MG63 (cell line): ENCODE results near the gene LIFR. TPM values are rescaled to one million over a fixed set of nuclear protein-coding genes. Genes with fewer than 3 reads are reported as not detected.

ENCODE experiments used
- DNase-seq: peaks from one replicate; pipeline ENCODE4 v3.0.0-alpha.2; 2020
- H3K27me3 ChIP-seq: fragments of 250-450 bp; sonication (Bioruptor Pico); 2 replicates; pipeline ENCODE4 v1.5.1; 2020; ENCODE audit warnings: mild to moderate bottlenecking, moderate library complexity
- H3K36me3 ChIP-seq: fragments of 250-450 bp; sonication (Bioruptor Pico); 2 replicates; pipeline ENCODE4 v1.5.1; 2020; ENCODE audit warnings: mild to moderate bottlenecking, moderate library complexity
- H3K4me3 ChIP-seq: fragments of 250-450 bp; sonication (Bioruptor Pico); 2 replicates; pipeline ENCODE4 v1.5.1; 2020; ENCODE audit warnings: mild to moderate bottlenecking, moderate library complexity
- H3K9me3 ChIP-seq: fragments of 250-450 bp; sonication (Bioruptor Pico); 2 replicates; pipeline ENCODE4 v1.5.1; 2020; ENCODE audit warnings: mild to moderate bottlenecking, moderate library complexity
- total RNA-seq: library from RNA; depleted of rRNA; stranded (reverse); fragments of >200 nt; shearing (Covaris generic); gene quantifications from 2 replicates; pipeline ENCODE4 v1.2.3, GENCODE V29; 2014; ENCODE audit warnings: low replicate concordance

Gene LIFR
- total RNA-seq, 1 experiment from 2014 or later: 6.8 TPM

DNA sequence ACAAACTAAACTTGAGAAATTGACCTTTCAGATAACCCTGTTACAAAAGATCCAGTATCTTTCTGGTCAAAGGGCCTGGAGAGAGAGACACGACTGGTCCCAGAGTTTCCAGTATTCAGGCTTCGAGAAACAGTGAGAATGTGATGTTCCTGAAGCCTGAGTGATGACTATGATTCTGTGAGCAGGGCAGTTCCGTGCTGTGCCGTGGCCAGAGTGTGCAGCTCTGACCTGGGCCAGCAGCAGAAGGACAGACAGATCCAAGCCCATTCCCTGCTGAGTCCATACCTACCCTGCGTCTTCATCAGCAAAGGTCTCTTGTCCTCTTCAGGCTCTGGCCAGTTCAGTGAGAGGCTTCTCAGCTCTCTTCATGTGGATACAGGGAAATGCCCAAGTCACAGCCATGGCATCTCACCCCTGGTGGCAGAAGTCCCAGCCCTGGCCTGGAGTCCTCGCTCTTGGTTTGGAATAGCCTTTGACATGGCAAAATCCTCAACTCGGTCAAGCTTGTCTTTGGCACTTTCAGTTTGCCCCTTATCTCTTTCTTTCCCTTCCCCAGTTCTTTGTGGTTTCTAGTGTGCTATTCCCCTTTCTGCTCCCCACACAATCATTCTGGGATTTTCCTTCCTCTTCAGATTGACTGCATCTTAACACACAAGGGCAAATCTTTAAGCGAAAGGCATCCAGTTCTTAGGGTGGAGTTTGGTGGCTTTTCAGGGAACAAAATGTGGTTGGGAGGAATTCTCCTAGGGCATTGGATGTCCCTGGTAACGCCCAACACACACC is 107.7 kb downstream of the LIFR start:
- Histone ChIP-seq H3K9me3 (no peaks in the 10 kb centered on the region), H3K4me3 (no peak overlapping the region), H3K36me3 (no peaks in the 10 kb centered on the region), H3K27me3 (no peaks in the 10 kb centered on the region)
- DNase-seq: no peak

DNA sequence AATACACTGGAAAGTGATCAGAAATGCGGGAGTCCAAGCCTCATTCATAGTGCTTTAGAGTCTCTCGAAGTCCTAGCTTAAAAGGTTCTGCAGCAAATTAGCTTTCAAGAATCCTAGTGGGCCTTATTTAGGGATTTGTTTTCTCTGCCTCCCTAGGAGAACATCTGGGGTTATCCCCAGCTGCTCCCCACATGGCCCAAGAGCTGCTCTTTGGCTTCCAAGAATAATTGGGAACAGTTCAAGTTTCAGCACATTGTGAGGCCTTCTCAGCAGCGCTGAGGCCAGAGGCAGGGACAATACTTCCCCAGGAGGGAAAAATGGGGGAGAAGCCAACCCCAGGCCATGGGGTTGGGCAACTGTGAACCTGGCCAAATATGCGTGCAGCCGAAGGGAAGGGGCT is 108.7 kb downstream of the LIFR start:
- no peaks in the 10 kb centered on the region for H3K27me3 ChIP-seq
- H3K4me3 ChIP-seq: no peak overlapping the region
- DNase-seq: no peak
- H3K9me3 ChIP-seq: no peaks in the 10 kb centered on the region
- H3K36me3 ChIP-seq: no peaks in the 10 kb centered on the region

DNA sequence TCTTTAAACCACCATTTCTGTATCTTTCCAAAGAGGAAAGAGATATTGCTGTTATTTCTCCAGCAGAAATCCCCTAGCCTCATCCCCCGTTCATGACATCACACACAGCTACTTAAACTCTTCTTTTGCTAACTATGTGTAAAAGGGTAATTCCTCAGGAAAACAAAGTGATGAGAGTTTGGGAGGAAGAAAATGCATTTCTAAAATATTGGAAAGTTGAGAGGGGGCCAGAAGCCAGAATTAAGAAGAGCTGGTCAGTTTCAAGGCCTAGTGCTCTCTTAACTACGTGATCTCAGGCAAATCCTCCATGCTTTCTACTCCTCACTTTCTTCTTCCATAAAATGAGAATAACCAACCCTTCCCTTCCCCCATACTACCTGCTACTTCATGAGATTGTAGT is 109.4 kb downstream of the LIFR start:
- Histone ChIP-seq H3K27me3 (no peaks in the 10 kb centered on the region), H3K4me3 (no peak overlapping the region), H3K9me3 (no peaks in the 10 kb centered on the region), H3K36me3 (no peaks in the 10 kb centered on the region)
- DNase-seq: no peak

DNA sequence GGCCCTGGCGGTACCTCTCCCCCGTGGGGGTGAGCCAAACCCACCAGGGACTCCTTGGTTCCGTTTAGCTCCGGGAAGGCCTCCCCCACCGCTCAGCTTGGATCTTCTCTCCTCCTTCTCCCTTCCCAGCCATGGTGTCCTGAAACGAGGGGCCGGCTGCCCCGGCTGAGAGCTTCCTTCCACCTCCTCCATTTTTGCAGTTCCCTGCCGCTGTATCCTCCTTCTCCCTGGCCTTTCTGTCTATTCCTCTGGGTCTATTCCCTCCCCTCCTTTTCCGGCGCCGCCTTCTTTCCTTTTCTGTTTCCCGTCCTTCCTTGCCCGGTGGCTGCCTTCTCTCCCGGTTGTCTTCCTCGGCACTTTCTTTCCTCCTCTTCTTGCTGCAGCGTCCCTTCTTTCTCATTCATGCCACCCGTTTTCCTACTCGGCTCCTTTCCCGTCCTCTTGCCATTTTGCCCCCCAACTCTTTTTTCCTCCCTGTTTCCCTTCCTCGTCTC is 110.4 kb downstream of the LIFR start:
- Histone ChIP-seq H3K4me3 (no peak overlapping the region), H3K36me3 (no peaks in the 10 kb centered on the region), H3K27me3 (no peaks in the 10 kb centered on the region), H3K9me3 (no peaks in the 10 kb centered on the region)
- DNase-seq: no peak

DNA sequence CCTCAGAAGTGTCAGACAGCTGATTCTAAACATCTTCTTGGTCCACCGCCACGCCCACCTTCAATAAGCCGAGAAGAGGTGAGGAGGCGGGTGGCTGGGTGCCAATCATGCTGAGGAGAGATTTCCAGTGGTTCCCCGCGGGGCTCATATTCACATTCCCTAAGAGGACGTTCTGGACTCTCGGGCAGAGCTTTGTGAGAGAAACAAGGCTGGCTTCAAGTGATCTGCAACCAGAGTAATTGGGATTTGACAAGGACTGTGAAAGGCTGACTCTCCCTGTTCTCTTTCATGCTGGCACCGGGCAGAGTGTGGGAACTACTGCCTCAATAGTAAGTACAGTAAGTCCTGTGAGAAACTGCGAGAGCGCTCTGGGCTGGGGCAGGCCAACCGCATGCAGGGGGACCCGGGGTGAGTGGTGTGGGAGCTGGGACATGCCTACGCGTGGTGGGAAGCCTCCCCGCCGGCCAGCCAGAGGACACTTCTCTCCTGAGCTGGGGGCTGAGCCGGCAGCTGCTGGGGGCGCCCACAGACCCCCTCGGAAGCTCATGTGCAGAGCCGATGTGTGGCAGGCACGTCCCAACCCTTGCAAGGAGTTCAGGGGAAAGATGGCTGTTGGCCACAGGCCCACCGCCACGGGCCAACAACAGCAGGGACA is 110.9 kb downstream of the LIFR start:
- H3K27me3 ChIP-seq: no peaks in the 10 kb centered on the region
- DNase-seq: no peak

DNA sequence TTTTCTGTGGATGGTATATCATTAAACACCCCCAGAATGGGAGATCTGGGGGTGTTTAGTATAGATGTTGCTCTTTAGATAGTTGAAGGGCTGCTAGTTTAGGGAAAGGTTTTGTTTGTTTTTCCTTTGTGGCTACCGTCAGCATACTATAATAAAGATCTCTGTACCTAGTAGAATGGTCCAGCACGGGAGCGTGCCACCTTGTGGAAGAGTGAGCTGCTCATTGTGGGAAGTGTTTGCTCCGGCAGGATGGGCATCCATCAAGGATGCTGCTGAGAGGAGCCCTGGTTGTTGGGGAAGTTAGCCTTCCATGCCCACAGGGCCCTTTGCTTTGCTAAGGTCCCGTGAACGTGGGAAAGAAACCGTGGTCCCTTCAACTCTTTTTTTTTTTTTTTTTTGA is 113.1 kb downstream of the LIFR start:
- Histone ChIP-seq H3K4me3 (no peak overlapping the region), H3K27me3 (no peaks in the 10 kb centered on the region), H3K36me3 (no peaks in the 10 kb centered on the region), H3K9me3 (no peaks in the 10 kb centered on the region)
- DNase-seq: no peak

More for the DNA sequence above, 110.9 kb downstream of the LIFR start:
- no peaks in the 10 kb centered on the region for H3K9me3 ChIP-seq
- no peaks in the 10 kb centered on the region for H3K36me3 ChIP-seq
- no peak overlapping the region for H3K4me3 ChIP-seq

DNA sequence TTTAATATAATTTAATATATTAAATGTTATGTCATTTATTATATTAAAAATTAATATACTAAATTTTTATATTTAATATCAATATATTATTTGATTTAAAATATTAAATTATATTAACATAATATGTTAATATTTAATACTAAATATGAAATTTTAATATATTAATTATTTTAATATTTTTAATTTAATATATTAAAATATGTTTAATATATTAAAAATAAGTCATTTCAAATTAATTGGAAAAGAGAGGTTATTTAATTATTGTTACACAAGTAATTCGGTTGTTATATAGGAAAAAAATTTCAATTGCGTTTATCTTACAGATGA is 114.2 kb downstream of the LIFR start:
- DNase-seq: no peak
- Histone ChIP-seq H3K4me3 (no peak overlapping the region), H3K27me3 (no peaks in the 10 kb centered on the region), H3K36me3 (no peaks in the 10 kb centered on the region), H3K9me3 (no peaks in the 10 kb centered on the region)

DNA sequence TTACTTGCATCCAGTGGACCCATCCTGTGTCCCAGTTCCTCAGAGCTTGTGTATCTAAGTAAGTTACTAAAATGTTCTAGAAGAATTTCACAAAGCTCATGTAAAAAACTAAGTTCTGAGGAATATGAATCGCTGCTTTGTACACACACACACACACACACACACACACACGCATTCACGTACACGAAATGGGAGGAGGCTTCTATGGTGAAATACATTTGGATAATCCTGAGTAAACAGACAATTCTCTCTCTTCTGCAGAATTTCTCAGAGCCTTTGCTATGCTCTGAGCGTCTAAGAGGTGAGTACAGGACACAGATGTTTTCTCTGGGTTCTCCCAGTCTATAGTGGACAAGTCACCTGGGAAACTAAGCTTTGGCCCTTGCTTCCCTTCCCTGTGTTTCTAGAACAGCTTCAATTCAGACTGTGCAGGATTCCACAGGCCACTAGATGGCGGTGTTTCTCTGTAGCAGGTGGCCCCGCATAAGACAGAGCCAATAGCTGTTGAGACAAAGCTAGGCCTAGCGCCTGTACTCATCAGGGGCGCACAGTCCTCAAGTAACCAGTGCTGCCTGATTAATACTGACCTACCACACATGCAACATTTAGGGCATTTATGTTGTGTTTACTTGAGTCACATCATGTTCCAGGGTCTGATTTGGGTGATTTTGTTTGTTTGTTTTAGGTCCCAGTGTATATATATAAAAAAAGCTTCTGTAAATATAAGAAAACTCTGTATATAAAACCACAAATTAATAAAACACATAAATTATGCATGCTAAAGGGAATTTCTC is 114.8 kb downstream of the LIFR start:
- Histone ChIP-seq H3K27me3 (no peaks in the 10 kb centered on the region), H3K9me3 (no peaks in the 10 kb centered on the region), H3K36me3 (no peaks in the 10 kb centered on the region), H3K4me3 (no peak overlapping the region)
- DNase-seq: peak; percentile 78

DNA sequence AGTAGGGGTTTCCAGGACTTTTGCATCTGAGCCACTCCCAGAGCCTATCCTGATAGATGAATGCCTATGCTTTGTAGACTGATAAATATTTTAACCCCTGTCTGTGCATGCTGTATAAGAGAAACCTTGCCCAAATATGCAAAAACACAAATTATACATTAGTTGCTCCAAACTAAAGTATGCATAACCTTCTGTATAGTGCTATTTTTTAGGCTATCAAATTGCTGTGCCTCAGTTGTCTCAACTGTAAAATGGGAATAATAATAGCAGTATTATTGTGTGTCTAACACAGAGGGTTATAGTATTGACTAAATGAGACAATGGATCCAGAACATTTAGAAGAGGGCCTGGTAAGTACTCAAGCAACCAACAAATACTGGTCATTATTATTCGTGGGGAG is 117.7 kb downstream of the LIFR start:
- no peak overlapping the region for H3K4me3 ChIP-seq
- no peak for DNase-seq
- no peaks in the 10 kb centered on the region for H3K36me3 ChIP-seq
- no peaks in the 10 kb centered on the region for H3K9me3 ChIP-seq
- no peaks in the 10 kb centered on the region for H3K27me3 ChIP-seq

DNA sequence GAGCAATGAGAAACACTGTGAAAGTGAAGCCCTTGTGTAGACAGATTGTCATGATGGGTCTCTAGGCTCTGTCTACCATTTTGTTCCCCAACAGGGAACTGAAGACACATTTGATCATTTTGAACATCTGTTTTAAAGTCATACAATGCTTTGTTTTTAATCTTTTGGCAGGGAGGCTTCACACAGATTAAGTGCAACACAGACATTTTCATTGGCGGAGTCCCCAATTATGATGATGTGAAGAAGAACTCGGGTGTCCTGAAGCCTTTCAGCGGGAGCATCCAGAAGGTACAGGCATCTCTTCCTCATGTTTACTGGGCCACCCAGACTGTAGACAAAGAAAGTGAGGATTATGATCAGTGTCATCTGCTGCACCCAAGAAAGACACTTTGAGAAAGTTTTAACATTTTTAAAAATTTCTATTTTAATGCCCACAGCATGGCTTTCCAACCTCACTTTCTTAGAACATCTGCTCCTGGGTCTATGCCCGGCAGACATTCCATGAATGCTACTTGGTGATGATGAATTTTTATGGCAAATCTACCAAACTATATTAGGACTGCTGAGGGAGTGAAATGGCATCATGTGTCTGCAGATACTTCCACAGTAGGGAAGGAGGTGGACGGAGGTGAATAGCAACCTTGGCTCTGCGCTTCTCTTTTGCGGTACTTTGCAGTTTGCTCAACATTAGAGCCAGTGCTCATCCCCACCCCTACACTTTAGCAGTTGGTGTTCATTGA is 121.3 kb downstream of the LIFR start:
- Histone ChIP-seq H3K36me3 (no peaks in the 10 kb centered on the region), H3K27me3 (no peaks in the 10 kb centered on the region), H3K9me3 (no peaks in the 10 kb centered on the region), H3K4me3 (no peak overlapping the region)
- DNase-seq: peak; percentile 64

DNA sequence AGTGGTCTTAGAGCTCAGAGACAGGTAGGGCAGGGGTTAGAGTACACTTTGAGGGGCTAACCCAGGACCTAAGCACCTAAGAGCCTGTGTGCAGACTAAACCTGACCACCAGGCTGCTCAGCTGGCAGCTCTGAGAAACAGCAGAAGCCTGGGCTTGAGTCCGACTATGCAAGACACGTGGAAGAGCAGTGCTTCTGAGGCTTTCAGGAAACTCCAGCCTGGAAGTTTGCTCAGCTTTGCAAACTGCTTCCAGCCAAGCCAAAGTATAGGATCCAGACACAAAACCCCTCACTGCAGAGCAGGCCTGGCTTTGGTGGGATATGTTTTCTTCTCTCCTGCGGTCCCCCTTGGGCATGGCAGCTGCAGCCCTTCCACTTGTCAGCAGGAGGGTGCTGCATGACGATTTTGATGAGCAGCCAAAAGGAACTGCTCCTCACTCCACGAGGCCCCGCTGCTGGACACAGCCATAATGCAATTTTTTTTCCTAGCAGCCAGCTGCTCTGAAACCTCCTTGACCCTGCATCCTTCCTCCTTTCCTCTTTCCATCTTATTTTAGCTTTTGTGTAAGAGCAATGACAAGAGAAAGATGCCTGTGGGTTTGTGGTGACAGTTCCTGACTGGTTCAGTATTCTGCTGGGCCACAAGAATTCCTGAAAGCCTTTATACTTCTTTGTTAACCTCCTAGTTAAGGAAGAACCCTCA is 123.1 kb downstream of the LIFR start:
- no peaks in the 10 kb centered on the region for H3K36me3 ChIP-seq
- no peaks in the 10 kb centered on the region for H3K27me3 ChIP-seq
- no peak overlapping the region for H3K4me3 ChIP-seq
- no peaks in the 10 kb centered on the region for H3K9me3 ChIP-seq
- peak; percentile 39 for DNase-seq

DNA sequence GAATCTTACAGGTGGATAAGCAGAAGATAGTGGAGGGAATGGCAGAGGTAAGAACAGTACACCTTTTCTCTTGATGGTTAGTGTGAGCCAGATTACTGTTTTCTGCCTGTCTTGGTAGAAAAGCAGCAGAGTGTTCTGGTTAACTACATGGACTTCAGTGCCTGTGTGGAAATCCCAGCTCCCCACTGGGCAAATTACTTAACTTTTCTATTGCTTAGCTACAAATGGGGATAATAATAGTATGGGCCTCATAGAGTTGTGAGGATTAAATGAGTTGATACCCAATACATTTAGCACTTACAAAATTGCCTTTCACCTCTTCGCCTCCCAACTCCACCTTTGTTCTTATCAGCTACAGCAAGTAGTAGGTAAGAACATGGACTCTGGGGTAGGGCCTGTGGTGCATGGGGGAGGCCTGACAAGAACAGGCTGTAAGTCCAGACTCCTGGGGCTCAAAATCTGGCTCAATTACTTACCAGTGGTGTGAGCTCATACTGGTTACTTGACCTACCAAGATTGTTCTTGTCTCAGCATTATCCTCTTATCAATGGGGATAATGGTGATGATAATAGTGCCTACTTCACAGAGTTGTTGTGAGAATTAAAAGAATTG is 125.1 kb downstream of the LIFR start:
- no peak for DNase-seq
- Histone ChIP-seq H3K36me3 (no peaks in the 10 kb centered on the region), H3K27me3 (no peaks in the 10 kb centered on the region), H3K9me3 (no peaks in the 10 kb centered on the region), H3K4me3 (no peak overlapping the region)

DNA sequence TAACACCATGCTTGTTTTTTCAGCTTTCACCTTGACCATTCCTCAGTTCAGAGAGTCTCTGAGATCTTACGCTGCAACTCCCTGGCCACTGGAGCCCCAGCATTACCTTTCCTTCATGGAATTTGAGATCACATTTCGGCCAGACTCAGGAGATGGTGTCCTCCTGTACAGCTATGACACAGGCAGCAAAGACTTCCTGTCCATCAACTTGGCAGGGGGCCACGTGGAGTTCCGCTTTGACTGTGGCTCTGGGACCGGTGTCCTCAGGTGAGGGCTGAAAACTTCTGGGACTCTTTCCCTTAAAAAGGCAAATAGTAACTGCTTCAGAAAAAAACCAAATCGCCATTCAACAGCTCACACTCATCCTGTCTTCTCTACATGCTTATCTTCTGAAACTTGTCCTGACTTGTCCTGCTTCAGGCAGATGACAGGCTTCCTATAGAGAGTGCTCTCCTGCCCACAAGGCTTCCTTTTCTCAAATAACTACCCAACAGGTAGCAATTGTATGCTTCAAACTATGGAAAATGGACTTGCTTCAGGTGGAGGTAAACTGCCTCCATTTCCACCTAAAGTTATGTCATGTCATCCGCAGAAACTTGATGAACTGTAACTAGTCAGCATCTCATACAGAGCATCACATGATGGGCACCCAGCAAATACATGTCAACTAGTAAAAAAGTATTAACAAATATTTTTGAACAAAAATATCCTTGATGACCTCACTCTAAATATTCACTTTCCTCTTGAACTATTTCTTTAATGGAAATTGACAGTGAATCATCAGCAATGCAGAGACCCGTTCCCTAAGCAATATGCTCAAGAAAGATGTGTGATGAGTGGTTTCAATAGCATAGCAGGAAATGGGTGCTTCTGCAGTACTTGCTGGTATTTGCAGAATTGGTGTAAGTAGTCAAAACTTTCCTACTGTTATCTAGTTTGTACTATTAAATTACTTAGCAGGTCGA is 129.2 kb downstream of the LIFR start:
- no peak for DNase-seq
- Histone ChIP-seq H3K27me3 (no peaks in the 10 kb centered on the region), H3K4me3 (no peak overlapping the region), H3K9me3 (no peaks in the 10 kb centered on the region), H3K36me3 (no peaks in the 10 kb centered on the region)

DNA sequence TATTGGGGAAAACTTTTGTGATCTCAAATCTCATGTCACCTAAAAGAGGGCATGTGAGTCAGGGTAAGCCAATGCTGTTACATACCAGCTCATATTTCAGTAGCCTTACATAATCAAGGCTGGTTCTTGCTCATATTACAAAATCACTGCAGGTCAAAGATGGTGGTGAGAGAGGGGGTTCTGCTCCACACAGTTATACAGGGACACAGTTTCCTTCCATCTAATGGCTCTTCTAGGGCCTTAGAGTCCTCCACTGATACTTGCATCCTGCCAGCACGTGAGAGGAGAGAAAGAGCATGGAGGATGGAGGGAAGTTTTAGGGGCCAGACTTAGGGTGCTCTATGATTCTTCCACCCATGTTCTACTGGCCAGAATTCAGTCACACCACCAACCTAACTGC is 130.0 kb downstream of the LIFR start:
- DNase-seq: no peak
- H3K27me3 ChIP-seq: no peaks in the 10 kb centered on the region
- no peaks in the 10 kb centered on the region for H3K9me3 ChIP-seq
- H3K36me3 ChIP-seq: no peaks in the 10 kb centered on the region
- no peak overlapping the region for H3K4me3 ChIP-seq
